H54 (cell line): ENCODE measurements around the gene CFAP100.

ENCODE experiments used
- DNase-seq: peaks from one replicate; pipeline ENCODE4 v3.0.0; 2011; ENCODE audit warnings: low spot score, mixed read lengths; ENCODE audit not compliant: insufficient read length
- FAIRE-seq: peaks from 3 replicates; lab custom pipeline; 2011; peaks lifted over from hg19 to GRCh38; lab: Jason Lieb, UNC
- POLR2A ChIP-seq: IDR thresholded peaks from 2 replicates; pipeline ENCODE4 v1.6.1; 2011; ENCODE audit warnings: low read depth, mild to moderate bottlenecking, low read length

Gene CFAP100

DNA sequence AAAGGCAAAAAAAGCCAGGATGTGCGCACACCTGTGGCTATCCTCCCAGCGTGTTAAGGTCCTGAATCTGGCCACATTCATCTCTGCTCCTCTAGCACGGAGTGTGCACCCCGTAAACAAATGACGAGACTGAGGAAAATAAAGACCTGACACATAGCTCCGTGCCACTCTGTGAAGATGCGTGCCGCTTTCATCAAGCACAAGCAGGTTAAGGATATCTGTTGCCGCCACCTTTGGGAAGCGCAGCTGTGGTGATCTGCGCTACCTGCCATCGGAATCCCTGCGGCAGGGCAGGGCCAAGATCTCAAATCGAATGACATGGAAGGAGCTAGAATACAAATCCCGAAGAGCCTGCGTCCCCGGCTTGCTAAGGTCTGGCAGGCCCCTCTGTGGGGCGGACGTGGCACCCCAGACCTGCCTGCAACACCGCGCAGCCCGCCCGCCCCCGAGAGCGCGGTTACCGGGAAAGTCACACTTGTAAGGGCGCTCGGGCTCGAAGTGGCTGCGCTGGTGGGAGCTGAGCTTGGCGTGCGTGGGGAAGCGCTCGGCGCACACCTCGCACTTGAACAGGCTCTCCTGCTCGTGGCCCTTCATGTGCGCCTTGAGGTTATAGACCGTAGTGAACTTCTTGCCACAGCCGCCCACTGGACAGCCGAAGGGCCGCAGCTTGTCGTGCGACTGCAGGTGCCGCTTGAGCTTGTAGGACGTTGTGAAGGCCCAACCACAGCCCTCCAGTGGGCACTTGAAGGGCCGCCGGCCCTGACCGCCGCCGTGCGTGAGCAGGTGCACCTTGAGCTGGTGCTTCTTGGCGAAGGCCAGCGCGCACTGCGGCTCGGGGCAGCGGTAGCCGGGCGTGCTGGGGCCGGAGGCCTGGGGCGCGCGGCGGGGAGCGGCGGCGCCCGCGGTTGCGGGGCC lies 80.0 kb downstream of the CFAP100 start:
- DNase-seq (peak; percentile 40), FAIRE-seq (no peak)
- no peak for TF ChIP-seq POLR2A

DNA sequence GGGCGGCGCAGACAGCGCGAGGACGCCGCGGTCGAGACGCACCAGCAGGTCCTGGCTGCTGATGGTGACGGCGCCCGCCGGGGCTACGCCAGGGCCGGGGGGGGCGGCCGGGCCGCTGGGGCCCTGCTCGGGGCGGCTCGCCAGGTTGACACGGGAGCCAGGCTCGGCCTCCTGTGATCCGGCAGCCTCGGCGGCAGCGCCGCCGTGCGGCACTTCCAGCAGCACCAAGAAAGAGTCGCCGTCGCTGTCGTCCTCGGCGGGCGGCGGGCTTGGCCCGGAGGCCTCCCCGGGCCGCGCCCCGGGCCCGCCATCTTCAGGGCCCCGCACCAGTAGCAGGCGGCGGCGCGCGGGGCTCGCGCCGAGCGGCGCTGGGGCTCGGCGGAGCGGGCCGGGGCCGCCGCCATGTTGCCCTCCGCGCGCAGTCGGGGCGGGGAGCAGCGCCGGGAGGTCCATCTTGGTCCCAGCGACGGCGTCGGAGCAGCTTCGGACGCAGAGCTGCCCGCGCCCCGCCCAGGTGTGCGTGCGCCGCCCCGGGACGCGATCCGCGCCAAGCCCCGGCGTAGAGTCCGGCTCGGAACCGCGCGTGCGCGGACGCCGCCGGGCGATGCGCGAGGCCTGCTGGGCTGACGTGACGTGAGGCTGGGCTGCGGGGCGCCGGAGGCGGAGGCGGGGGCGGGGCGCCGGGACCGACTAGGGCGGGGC lies 80.9 kb downstream of the CFAP100 start, which contains the start of gene ZXDC:
ZXDC (minus strand) TSS at position 479 of the 702 bp plus-strand sequence; CDS start at position 453, 26 bp downstream.
- TF ChIP-seq POLR2A, result peak; percentile 92
- FAIRE-seq, result no peak
- DNase-seq, result peak; percentile 100

DNA sequence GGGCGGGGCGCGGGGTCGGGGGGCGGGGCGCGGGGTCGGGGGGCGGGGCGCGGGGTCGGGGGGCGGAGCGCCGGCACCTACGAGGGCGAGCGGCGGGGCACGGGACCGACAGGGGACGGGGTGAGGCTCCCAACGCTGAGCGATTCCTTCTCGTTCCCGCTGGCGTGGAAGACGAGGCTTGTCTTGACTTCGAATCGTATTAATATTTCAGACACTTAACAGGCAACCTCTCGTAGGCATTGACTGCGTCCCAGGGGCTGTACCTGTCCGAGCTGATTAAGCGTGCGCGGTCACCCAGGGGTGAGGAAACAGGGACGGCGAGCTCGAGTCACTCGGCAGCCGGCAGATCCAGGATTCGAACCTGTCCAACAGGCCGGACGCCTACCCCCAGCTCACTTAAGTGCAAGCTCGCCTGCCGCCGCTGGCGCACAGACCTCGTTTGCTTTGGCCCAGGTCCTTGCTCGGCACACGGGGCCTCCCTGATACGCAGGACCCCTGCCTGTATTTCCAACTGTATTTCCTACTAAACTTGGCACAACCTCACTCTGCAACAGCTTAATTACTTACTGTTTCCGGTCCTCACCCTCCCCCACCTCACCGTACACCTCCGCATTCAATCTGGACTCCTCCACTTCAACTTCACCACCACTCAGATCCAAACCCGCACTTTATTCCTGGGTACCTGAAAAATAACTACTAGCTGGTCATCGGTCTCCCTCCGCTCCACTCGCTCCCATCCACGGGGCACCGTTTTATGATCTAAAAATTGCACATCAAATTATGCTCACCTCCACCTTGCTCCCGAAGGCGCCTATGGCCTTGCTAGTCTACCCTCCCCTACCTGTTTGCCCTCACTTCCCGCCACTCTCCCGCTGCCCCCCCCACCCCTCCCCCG lies 81.7 kb downstream of the CFAP100 start:
- DNase-seq (peak; percentile 68), FAIRE-seq (no peak)
- TF ChIP-seq POLR2A, result peak; percentile 42; the same call in 1 of the 2 replicates

DNA sequence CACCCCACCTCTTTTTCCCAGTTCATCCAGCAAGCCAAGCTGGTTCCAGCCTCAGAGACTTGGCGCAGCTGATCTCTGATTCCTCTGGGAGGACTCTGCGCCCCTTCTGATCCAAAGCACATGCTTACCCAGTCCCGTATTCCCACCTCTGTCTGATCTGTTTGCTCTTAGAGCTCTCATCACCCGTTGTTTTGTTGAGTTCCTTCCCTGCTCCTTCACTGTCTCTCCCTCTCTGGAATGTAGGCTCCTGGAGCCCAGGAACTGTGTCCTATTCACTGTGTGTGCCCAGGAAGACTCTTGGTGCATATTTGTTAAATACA lies 82.3 kb downstream of the CFAP100 start:
- FAIRE-seq (no peak), DNase-seq (no peak)
- no peak for TF ChIP-seq POLR2A

DNA sequence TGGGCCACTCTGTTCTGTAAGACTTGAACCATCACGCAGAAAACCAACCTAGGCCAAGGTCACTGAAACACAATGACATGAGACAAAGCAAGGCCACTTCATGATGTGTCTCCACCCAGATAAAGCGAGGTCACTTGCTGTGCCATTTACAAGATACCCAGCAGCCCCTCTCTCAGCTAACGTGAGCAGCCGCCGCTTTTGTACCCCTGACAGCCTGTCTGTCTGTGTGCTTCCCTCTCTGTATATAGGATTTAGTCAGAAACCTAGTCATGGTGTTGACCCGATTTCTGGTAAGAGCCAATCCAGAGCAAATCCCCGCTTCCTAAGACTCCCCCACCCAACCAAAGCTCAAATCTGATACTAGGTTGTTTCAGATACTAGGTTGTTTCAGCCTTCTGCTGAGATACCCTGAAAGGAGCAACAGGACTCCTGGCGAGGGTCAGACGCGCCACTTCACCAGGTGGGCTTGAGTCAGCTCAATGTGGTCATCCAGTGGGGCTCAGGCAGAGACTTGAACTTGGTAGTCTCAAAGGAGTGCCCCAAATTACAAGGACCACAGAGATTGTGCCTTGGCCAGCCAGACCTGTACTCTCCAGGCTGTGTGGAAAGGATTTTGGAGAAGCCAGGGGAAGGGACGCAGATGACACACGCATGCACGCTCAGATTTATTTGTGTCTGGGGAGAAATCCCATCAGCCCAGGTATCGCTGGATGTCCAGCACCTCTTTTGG lies 84.0 kb downstream of the CFAP100 start:
- no peak for TF ChIP-seq POLR2A
- FAIRE-seq, result no peak

DNA sequence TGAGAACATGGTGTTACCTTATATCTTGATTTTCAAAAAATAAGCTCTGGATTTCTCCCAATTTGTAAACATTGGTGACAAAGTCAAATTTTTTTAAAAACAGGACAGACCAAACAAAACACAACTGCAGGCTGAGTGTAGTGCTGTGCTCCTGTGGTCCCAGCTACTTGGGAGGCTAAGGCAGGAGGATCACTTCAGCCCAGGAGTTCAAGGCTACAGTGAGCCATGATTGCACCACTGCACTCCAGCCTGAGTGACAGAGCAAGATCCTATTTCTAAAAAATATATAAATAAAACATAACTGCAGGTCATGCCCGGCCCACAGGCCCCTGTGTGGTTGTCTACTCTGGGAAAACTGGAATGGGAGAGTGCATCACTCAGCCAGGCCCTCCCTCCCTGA lies 84.9 kb downstream of the CFAP100 start:
- FAIRE-seq, result no peak
- no peak for TF ChIP-seq POLR2A
- DNase-seq, result no peak

More for the DNA sequence above, 84.0 kb downstream of the CFAP100 start:
- DNase-seq, result no peak

DNA sequence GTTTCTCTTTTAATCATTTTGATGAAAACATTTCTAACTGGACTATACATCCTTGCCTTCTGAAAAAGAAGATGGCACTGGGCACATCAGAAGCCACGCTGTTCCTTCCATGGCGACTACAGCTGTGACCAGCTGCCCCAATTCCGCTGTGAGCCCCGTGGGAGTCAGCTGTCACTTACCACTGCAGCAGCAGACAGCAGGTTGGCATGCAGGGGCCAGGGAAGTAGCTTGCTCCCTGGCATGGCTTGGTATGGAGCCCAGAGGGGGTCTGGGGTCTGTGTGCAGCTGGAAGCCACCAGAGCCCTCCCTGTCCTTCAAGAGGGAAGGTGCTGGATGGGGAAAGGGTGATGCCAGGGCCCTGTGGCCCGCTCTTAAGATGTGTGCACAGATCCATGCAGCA lies 85.5 kb downstream of the CFAP100 start:
- FAIRE-seq (no peak), DNase-seq (no peak)

DNA sequence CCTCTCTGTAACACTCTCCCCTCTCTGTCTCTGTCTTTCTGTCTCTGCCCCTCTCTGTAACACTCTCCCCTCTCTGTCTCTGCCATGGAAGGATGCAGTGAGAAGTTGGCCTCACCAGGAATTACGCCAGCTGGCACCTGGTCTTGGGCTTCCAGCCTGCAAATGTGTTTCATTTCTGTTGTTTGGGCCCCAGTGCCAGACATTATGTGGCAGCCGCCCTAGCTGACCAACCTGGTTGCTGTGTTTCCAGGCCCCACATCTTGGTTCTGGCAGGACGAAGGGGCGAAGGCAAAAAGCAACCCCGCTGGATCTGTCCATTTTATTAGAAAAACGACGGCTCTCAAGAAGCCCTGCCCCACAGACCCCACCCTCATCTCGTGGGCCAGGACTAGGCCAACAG lies 86.2 kb downstream of the CFAP100 start:
- DNase-seq (no peak), FAIRE-seq (no peak)
- TF ChIP-seq POLR2A, result no peak

More for the DNA sequence above, 85.5 kb downstream of the CFAP100 start:
- no peak for TF ChIP-seq POLR2A

DNA sequence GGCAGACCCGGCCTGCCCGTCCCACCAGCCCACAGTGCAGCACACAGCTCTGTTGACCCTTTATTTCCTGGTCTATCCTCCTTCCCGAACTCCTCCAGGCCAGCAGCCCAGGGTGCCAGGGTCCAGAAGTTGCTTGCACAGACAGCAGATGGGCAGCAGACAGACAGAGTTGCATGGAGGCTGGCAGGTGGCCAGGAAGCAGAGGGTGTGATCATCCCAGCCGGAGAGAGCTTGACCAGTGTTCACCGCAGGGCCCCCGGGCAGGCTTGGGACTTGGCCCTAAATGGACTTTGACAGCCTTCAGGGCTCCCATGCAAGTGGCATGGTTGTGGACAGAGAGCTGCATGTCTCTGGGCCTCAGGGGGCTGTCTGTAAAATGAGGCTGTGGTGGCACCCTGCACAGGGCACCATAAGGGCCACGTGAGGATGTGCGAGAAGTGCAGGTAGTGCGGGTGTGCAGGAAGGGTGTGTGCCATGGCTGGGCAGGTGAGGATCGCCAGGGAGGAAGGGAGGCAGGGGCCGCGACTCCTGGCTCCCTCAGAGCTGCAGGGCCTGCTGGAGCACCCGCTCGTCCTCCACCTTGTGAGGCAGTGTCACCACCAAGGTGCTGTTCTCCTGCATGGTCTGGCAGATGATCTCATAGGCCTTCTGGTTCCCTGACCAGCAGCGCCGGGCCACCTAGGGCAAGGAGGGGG lies 87.2 kb downstream of the CFAP100 start:
- no peak for FAIRE-seq
- TF ChIP-seq POLR2A, result no peak
- no peak for DNase-seq

DNA sequence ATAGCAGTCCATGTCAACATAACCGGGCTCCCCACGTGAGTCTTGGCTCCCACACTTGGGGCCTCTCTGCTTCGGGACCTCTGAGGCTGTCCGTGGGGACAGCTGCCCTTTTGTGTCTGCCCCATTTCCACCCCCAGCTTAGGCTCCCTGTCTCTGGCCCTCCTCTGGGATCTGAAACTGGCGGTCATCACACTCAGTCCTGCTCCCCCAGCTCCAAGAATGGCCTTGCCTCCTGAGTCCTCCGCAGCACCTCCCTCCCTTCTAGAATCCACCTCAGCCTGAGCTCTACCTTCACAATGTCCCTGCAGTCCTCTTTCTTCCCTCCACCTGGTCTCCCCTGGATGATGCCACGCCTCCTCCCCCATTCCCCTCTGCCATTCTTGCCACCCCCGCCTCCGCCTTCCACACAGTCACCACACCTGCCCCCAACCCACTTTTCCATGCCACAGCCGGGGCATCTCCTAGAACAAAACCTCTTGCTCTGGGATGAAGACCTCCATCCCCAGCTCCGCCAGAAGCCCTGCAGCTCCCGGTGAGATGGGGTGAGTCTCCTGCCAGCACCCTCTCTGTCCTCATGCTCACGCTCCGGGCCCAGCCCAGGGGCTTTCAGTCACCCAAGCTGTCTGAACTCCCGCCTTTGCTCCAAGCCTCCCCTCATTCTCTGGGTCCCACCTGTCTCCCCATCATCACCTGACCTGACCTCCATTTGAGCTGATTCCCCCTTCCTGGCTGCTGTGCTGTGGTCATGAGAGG lies 88.0 kb downstream of the CFAP100 start:
- no peak for DNase-seq
- FAIRE-seq, result no peak
- no peak for TF ChIP-seq POLR2A

DNA sequence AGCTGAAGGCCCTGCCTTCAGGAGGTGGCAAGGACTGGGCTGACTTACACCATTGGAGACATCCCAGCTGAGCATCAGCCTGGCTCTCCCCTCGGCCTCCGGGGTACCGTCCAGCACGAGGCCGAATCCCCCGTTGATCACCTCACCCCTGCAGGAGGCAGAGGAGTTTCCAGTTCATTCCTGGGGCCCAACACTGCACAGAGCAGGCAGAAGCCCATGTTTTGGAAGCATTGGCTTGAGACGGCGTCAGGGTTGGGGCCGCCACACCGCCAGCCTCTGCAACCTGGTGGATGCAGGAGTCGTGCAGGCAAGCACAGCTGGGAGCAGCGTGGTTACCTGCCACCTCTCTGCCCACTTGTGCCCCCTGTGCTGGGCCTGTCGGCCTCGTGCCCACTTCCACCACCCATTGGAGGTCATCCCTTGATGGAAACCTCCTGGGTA lies 88.6 kb downstream of the CFAP100 start:
- no peak for FAIRE-seq
- TF ChIP-seq POLR2A, result no peak
- no peak for DNase-seq

DNA sequence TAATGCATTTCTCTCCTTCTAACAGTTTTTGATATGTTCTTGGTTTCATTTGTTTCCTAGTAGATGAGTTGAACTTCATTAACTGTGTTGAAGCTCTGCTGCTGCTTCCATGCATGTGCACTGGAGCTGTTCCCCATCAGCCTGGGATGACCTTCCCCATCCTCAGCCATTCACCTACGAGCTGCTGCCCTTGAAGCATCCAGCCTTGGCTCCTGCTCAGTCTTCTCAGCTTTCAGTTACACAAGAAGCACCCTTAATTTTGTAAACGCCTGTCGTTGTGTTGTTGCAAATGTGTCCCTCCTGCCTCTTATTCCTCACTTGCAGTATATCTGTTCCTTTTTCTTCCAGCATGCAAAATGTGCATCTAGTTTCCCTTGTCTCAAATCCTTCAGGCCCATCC lies 89.4 kb downstream of the CFAP100 start:
- FAIRE-seq (no peak), DNase-seq (no peak)
- no peak for TF ChIP-seq POLR2A

DNA sequence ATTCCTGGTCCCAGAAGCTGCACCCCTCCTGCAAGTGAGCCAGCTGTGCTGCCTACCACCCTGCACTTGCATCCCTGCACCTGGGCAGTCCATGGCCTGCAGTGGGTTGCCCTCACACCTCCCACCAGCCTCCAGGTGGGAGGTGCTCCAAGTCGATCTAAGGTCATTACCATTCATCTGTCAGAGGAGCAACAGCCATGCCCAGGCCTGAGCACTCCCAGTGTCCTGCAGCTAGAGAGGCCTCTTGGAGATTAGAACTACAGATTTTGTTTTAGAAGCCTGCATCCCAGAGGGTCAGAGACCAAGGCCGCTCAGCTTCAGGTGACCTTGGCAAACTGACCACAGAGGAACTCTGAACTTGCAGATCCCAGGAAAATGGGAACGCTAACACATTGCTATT lies 90.0 kb downstream of the CFAP100 start:
- no peak for DNase-seq
- TF ChIP-seq POLR2A, result no peak
- FAIRE-seq, result no peak
